K562 (cell line): ENCODE data around the gene FBXW8. TPM values are rescaled to one million over a fixed set of nuclear protein-coding genes. Genes with fewer than 3 reads are reported as not detected.

Experiments
- ELF4 ChIP-seq: fragments of 450-650 bp; formaldehyde crosslinking; IDR thresholded peaks from 2 replicates; pipeline ENCODE4 v1.4.0; 2022; ENCODE audit warnings: missing genetic modification characterization
- FOSL1 ChIP-seq: fragments of 200-800 bp; sonication (Bioruptor generic); conservative IDR thresholded peaks from 2 replicates; pipeline ENCODE4 v1.6.1; 2016; ENCODE audit warnings: missing genetic modification characterization, missing compliant biosample characterization
- PHF8 ChIP-seq: fragments of 200-600 bp; sonication (generic); IDR thresholded peaks from 2 replicates; pipeline ENCODE4 v1.6.1; 2012; ENCODE audit warnings: mixed run types, mild to moderate bottlenecking, inconsistent platforms, low read length, moderate library complexity, borderline replicate concordance
- POLR2H ChIP-seq: IDR thresholded peaks from 2 replicates; pipeline ENCODE4 v1.6.1; 2016; ENCODE audit warnings: missing genetic modification characterization, low read depth, mild to moderate bottlenecking, control low read depth, missing compliant biosample characterization, moderate library complexity
- SIN3B ChIP-seq: fragments of 450-650 bp; IDR thresholded peaks from 2 replicates; pipeline ENCODE4 v1.6.1; 2017; ENCODE audit warnings: low read depth, mild to moderate bottlenecking, moderate library complexity
- TCF7 ChIP-seq: sonication (generic); IDR thresholded peaks from 2 replicates; pipeline ENCODE4 v1.6.1; 2016; ENCODE audit warnings: antibody characterized with exemption, borderline replicate concordance
- polyA plus RNA-seq, 8 experiments: library from polyadenylated mRNA; depleted of rRNA in 4 of 8; stranded (reverse) in 5 of 8; unstranded in 3 of 8; fragments of >200 nt; fragmentation: Nextera tagmentation in 2 of 8; fragmentation: Illumina TruSeq in 1 of 8; extraction: Ambion mirVana in 2 of 8; extraction: Trizol in 1 of 8; gene quantifications; 2 replicates each; pipeline versions ENCODE4 v1.2.1 to v1.2.3, GENCODE V29; 2011 to 2014; ENCODE audit warnings: inconsistent platforms in 1 of 8, missing spikeins in 1 of 8
- total RNA-seq, 7 experiments: library from RNA; depleted of rRNA in 6 of 7; stranded (reverse); fragments of >200 nt in 6 of 7; fragmentation: Illumina TruSeq in 2 of 7; extraction: Trizol in 2 of 7; gene quantifications; 2 replicates each; pipeline versions ENCODE4 v1.2.1 to v1.2.3, GENCODE V29; 2011 to 2021; ENCODE audit warnings: low replicate concordance in 1 of 7
- TF ChIP-seq, protein P1 (sequence below): sonication (generic); formaldehyde crosslinking; IDR thresholded peaks from 2 replicates; pipeline ENCODE4 v1.8.1; 2023; ENCODE audit warnings: mild to moderate bottlenecking, missing genetic modification reagents, moderate library complexity
- TF ChIP-seq, protein P2 (sequence below), 2 experiments: fragments of 450-650 bp; IDR thresholded peaks; 2 replicates each; pipeline ENCODE4 v1.6.1; 2016; ENCODE audit warnings: mild to moderate bottlenecking in 2 of 2, borderline replicate concordance in 1 of 2, low read depth in 1 of 2, moderate library complexity in 1 of 2

The FBXW8 gene
- total and polyA plus RNA-seq, 9 of the 15 experiments (the other 6 are each of a cell fraction or from before 2014, with no cell fraction given), result 0.58 to 8.3 (median 4.4) TPM

DNA sequence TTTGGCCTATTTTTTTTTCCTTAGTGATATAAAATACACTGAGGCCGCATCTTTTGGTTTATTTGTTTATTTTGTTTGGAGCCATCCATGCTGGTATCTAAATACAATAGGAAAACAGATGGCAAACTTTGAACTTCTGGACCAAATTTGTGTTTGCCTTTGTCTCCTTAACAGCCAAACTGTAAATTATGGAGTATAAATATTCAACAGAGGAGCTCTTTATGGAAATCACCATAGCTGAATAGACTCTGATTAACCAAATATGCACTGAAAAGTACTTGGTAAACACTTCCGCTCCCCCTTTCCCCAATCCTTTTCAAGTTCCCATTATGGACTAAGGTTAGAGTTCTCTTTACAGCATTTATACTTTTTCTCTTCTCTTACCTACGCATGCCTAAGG is 107.9 kb downstream of the FBXW8 start (continued):
- TF ChIP-seq, protein P1, sequence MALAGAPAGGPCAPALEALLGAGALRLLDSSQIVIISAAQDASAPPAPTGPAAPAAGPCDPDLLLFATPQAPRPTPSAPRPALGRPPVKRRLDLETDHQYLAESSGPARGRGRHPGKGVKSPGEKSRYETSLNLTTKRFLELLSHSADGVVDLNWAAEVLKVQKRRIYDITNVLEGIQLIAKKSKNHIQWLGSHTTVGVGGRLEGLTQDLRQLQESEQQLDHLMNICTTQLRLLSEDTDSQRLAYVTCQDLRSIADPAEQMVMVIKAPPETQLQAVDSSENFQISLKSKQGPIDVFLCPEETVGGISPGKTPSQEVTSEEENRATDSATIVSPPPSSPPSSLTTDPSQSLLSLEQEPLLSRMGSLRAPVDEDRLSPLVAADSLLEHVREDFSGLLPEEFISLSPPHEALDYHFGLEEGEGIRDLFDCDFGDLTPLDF (CRISPR knock-in tag), result no peak
- TF ChIP-seq PHF8 (no peak), ELF4 (CRISPR knock-in tag) (no peak), POLR2H (tag) (no peak), SIN3B (no peak), TCF7 (no peak), FOSL1 (tag) (no peak)
- TF ChIP-seq, protein P2, sequence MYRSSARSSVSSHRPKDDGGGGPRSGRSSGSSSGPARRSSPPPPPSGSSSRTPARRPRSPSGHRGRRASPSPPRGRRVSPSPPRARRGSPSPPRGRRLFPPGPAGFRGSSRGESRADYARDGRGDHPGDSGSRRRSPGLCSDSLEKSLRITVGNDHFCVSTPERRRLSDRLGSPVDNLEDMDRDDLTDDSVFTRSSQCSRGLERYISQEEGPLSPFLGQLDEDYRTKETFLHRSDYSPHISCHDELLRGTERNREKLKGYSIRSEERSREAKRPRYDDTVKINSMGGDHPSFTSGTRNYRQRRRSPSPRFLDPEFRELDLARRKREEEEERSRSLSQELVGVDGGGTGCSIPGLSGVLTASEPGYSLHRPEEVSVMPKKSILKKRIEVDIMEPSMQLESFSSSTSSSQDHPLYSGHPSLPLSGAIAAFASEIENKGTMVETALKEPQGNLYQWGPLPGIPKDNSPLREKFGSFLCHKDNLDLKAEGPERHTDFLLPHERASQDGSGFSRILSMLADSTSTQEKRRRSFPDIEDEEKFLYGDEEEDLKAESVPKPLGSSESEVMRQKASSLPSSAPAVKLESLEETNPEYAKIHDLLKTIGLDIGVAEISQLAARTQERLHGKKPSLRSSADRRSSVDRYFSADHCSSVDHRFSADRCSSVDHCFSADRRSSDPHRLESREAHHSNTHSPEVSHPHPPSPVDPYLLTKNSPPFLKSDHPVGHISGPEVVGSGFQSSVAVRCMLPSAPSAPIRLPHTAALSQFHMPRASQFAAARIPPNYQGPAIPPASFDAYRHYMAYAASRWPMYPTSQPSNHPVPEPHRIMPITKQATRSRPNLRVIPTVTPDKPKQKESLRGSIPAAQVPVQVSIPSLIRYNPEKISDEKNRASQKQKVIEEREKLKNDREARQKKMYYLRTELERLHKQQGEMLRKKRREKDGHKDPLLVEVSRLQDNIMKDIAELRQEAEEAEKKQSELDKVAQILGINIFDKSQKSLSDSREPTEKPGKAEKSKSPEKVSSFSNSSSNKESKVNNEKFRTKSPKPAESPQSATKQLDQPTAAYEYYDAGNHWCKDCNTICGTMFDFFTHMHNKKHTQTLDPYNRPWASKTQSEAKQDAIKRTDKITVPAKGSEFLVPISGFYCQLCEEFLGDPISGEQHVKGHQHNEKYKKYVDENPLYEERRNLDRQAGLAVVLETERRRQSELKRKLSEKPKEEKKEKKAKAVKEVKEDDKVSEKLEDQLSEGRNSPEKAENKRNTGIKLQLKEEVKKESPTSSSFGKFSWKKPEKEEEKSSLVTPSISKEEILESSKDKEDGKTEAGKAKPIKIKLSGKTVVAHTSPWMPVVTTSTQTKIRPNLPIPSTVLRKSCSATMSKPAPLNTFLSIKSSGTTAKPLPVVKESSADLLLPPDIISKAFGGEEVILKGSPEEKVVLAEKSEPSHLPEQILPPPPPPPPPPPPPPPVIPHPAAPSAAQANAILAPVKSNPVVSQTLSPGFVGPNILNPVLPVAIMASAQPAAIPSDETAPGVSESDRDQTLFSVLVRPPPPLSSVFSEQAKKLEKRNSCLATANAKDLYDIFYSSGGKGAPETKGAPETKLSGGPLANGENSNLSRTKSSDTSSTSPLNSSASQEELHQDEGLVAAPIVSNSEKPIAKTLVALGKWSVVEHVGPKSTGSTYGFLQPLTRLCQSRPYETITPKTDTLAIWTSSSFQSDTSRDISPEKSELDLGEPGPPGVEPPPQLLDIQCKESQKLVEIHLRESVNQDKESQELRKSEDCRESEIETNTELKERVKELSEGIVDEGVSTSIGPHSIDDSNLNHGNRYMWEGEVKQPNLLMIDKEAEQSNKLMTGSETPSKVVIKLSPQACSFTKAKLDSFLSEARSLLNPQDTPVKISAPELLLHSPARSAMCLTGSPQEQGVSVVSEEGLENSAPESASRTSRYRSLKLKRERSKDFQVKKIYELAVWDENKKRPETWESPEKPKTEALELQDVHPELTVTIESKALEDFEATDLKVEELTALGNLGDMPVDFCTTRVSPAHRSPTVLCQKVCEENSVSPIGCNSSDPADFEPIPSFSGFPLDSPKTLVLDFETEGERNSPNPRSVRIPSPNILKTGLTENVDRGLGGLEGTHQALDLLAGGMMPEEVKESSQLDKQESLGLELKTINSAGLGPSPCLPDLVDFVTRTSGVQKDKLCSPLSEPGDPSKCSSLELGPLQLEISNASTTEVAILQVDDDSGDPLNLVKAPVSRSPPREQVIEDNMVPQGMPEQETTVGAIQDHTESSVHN (IDR thresholded peaks at IDR 0.05; ENCODE audit: borderline replicate concordance in 1 of 2, low read depth in 1 of 2), result no peak
